Measurements from ENCODE around the gene AQP10. TPM values are rescaled to one million over a fixed set of nuclear protein-coding genes. Genes with fewer than 3 reads are reported as not detected.
"Not testable (repeated sequence)": the region's sequence is repeated elsewhere in the genome, so short reads cannot be mapped to it uniquely, and the experiment has no call there.

Gene AQP10
- total and polyA plus RNA-seq, 10 of the 15 experiments (the other 5 are each of a cell fraction or from before 2014, with no cell fraction given), result not detected

DNA sequence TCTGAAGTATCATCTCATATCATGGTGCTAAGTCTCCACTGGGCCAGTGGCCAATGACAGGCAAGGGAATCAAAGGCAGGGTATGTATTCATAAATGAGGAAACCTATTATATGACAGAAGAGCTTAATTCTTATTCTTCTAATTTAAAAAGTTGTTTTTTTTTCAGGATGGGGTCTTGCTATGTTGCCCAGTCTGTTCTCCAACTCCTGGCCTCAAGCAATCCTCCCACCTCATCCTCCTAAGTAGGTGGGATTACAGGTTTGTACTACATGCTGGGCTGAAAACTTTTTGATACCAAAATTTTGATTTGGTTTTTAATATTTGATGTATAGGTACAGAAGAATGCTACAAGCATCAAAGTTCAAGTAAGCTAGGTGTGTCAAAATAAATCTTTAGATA lies 39.4 kb downstream of the AQP10 start:
- SMC1A ChIA-PET (ENCODE audit: uncharacterized antibody, unreplicated experiment), result no interaction called here
- no TSS peak for BruUV-seq (replicated peaks)
- Histone ChIP-seq H3K79me2 (ENCODE audit: control insufficient read depth, insufficient read depth, low read length) (no peaks in the 10 kb centered on the region), H3K4me3 (no peak overlapping the region), H3K9me3 (replicated peaks; ENCODE audit: control insufficient read depth, insufficient read depth, low read length) (no peaks in the 10 kb centered on the region; the same call in 2 of the 3 replicates), H4K20me1 (ENCODE audit: control insufficient read depth, insufficient read depth) (no peaks in the 10 kb centered on the region), H3K4me1 (ENCODE audit: control insufficient read depth, insufficient read depth, low read length) (no peaks in the 10 kb centered on the region), H3K27me3 (replicated peaks in 1 of 2; ENCODE audit: control insufficient read depth in 2 of 2, insufficient read depth in 2 of 2, low read length in 1 of 2) (peaks cover 0 to 3% of the 10 kb centered on the region in 2 experiments; a peak in 1 of 4 replicates), H3K9ac (ENCODE audit: control insufficient read depth, insufficient read depth, low read length) (no peak overlapping the region), H3K36me3 (ENCODE audit: control insufficient read depth in 2 of 2, insufficient read depth in 2 of 2, low read length in 1 of 2) (no peaks in the 10 kb centered on the region), H3K27ac (ENCODE audit: control insufficient read depth, insufficient read depth) (no peak overlapping the region), H3K4me2 (ENCODE audit: control insufficient read depth, insufficient read depth) (no peak overlapping the region), H2AFZ (ENCODE audit: control insufficient read depth, low read depth, low read length) (no peak overlapping the region)
- no peak for FAIRE-seq
- in situ Hi-C loops (cut with MboI) (no loop called here), intact Hi-C loops (cut with micrococcal nuclease; ENCODE audit: unreplicated experiment) (no loop called here)
- POLR2A ChIA-PET, result interaction anchor here (0.5 to 0.6 kb wide), 2 partner anchors 17 to 1367 kb away, joined by 3 to 10 read pairs; no protein-coding TSS in a partner anchor
- no peak for DNase-seq (ENCODE audit: low read depth, low spot score)
- RAD21 ChIA-PET (ENCODE audit: unreplicated experiment), result no interaction called here
- no peak for ATAC-seq
- CTCF ChIA-PET, result interaction anchor here (1.3 to 2.0 kb wide), 2 partner anchors 16 to 84 kb away, joined by 4 to 5 read pairs; no protein-coding TSS in a partner anchor
- TF ChIP-seq RFX5 (IDR thresholded peaks at IDR 0.05; ENCODE audit: low read depth, low read length) (no peak), NR2C2 (IDR thresholded peaks at IDR 0.05; ENCODE audit: borderline replicate concordance, control insufficient read depth, insufficient read length, low read depth) (no peak), TAF1 (IDR thresholded peaks at IDR 0.05; ENCODE audit: borderline replicate concordance, low read depth, low read length) (no peak), LARP7 (IDR thresholded peaks at IDR 0.05) (no peak), SREBF1 (IDR thresholded peaks at IDR 0.05; ENCODE audit: low read length) (no peak), BRCA1 (IDR thresholded peaks at IDR 0.05; ENCODE audit: low read depth, low read length) (no peak), TCF12 (IDR thresholded peaks at IDR 0.05; ENCODE audit: low read depth, low read length) (no peak), FOXK2 (IDR thresholded peaks at IDR 0.05) (no peak), ZBTB11 (CRISPR knock-in tag; IDR thresholded peaks at IDR 0.05) (no peak)

DNA sequence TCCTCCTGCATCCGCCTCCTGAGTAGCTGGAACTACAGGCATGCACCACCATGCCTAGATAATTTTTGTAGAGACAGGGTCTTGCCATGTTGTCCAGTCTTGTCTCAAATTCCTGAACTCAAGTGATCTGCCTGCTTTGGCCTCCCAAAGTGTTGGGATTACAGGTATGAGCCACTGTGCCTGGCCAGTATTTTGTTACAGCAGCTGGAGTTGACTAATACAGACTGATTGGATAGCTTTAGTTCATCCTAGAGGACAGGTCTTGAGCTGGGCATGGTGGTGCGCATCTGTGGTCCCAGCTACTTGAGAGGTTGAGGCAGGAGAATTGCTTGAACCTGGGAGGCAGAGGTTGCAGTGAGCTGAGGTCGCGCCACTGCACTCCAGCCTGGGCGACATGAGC lies 40.0 kb downstream of the AQP10 start:
- H4K20me1 ChIP-seq (ENCODE audit: control insufficient read depth, insufficient read depth); H3K36me3 ChIP-seq (ENCODE audit: control insufficient read depth in 2 of 2, insufficient read depth in 2 of 2, low read length in 1 of 2); RAD21 ChIA-PET (ENCODE audit: unreplicated experiment); intact Hi-C loops (cut with micrococcal nuclease; ENCODE audit: unreplicated experiment); H3K9me3 ChIP-seq (replicated peaks; ENCODE audit: control insufficient read depth, insufficient read depth, low read length); H3K4me1 ChIP-seq (ENCODE audit: control insufficient read depth, insufficient read depth, low read length); H3K4me3 ChIP-seq; H3K79me2 ChIP-seq (ENCODE audit: control insufficient read depth, insufficient read depth, low read length); DNase-seq (ENCODE audit: low read depth, low spot score); H3K27ac ChIP-seq (ENCODE audit: control insufficient read depth, insufficient read depth); FAIRE-seq; H2AFZ ChIP-seq (ENCODE audit: control insufficient read depth, low read depth, low read length); in situ Hi-C loops (cut with MboI); H3K27me3 ChIP-seq (replicated peaks in 1 of 2; ENCODE audit: control insufficient read depth in 2 of 2, insufficient read depth in 2 of 2, low read length in 1 of 2); BruUV-seq (replicated peaks); H3K9ac ChIP-seq (ENCODE audit: control insufficient read depth, insufficient read depth, low read length); H3K4me2 ChIP-seq (ENCODE audit: control insufficient read depth, insufficient read depth); ATAC-seq: not testable (repeated sequence)
- ChIA-PET CTCF (interaction anchor here (0.6 to 2.0 kb wide), 6 partner anchors 15 to 223 kb away, joined by 3 to 5 read pairs (median 4); no protein-coding TSS in a partner anchor), SMC1A (ENCODE audit: uncharacterized antibody, unreplicated experiment) (interaction anchor here (0.9 to 1.5 kb wide), 3 partner anchors 9 to 49 kb away, joined by 3 to 4 read pairs (median 4); no protein-coding TSS in a partner anchor), POLR2A (interaction anchor here (0.5 kb wide), 2 partner anchors 361 to 1367 kb away, joined by 3 to 4 read pairs; no protein-coding TSS in a partner anchor)
- WGBS (ENCODE audit: insufficient coverage, insufficient replicate concordance, low lambda C conversion rate, missing lambda C conversion rate), result 73% methylated on average over 5 of the region's 5 CpGs

Measured in GM12878 (cell line).